Frontal cortex (tissue), 4 donors: ENCODE measurements around the gene BMPR1A. TPM values are rescaled to one million over a fixed set of nuclear protein-coding genes. Genes with fewer than 3 reads are reported as not detected.

Experiments used
- DNase-seq, 2 donors: peaks; one replicate each; pipeline ENCODE4 v3.0.0; 2012; ENCODE audit warnings: low spot score in 2 of 2
- FAIRE-seq: peaks from 2 replicates; lab custom pipeline; 2012; peaks lifted over from hg19 to GRCh38; lab: Jason Lieb, UNC
- total RNA-seq: library from RNA; depleted of rRNA; stranded (reverse); fragments of >200 nt; gene quantifications from one replicate; pipeline ENCODE4 v1.2.3, GENCODE V29; 2014
- donor health status: control.
- donor health status: control.
- donor health status: control.

The BMPR1A gene
- total RNA-seq, 1 donor from 2014 or later, result 46.5 TPM

GRCh38 chr10:86795353-86795752 lies 38.9 kb downstream of the BMPR1A start:
- FAIRE-seq (no peak), DNase-seq (no peak)

- no peak for DNase-seq
- FAIRE-seq, result no peak
Observed at GRCh38 chr10:86798025-86798424, 41.6 kb downstream of the BMPR1A start.

- FAIRE-seq (no peak), DNase-seq (no peak)
Observed at GRCh38 chr10:86798611-86799010, 42.2 kb downstream of the BMPR1A start.

GRCh38 chr10:86799188-86799845 lies 42.9 kb downstream of the BMPR1A start:
- DNase-seq (no peak), FAIRE-seq (no peak)

GRCh38 chr10:86801995-86802394 lies 45.6 kb downstream of the BMPR1A start:
- no peak for DNase-seq

GRCh38 chr10:86802473-86803108 lies 46.2 kb downstream of the BMPR1A start:
- FAIRE-seq (no peak), DNase-seq (no peak)

More at GRCh38 chr10:86801995-86802394, 45.6 kb downstream of the BMPR1A start:
- FAIRE-seq, result no peak

- FAIRE-seq, result no peak
- DNase-seq, result no peak
Observed at GRCh38 chr10:86803156-86803555, 46.7 kb downstream of the BMPR1A start.

- FAIRE-seq, result no peak
- no peak for DNase-seq
Observed at GRCh38 chr10:86804805-86805204, 48.4 kb downstream of the BMPR1A start.

GRCh38 chr10:86813101-86813500 lies 56.7 kb downstream of the BMPR1A start:
- FAIRE-seq (no peak), DNase-seq (no peak)

- FAIRE-seq, result no peak
- no peak for DNase-seq
Observed at GRCh38 chr10:86813982-86814381, 57.6 kb downstream of the BMPR1A start.

- FAIRE-seq, result no peak
Observed at GRCh38 chr10:86815035-86815617, 58.7 kb downstream of the BMPR1A start.

GRCh38 chr10:86815640-86816039 lies 59.2 kb downstream of the BMPR1A start:
- DNase-seq (no peak), FAIRE-seq (no peak)

More at GRCh38 chr10:86815035-86815617, 58.7 kb downstream of the BMPR1A start:
- DNase-seq, result no peak

- no peak for FAIRE-seq
- DNase-seq, result no peak
Observed at GRCh38 chr10:86817246-86817645, 60.8 kb downstream of the BMPR1A start.

- no peak for FAIRE-seq
- no peak for DNase-seq
Observed at GRCh38 chr10:86819567-86819966, 63.1 kb downstream of the BMPR1A start.

GRCh38 chr10:86820509-86820908 lies 64.1 kb downstream of the BMPR1A start:
- FAIRE-seq (no peak), DNase-seq (no peak)

GRCh38 chr10:86821388-86821999 lies 65.1 kb downstream of the BMPR1A start:
- FAIRE-seq (no peak), DNase-seq (no peak)

GRCh38 chr10:86823565-86823964 lies 67.1 kb downstream of the BMPR1A start:
- no peak for FAIRE-seq
- DNase-seq, result no peak

- FAIRE-seq (no peak), DNase-seq (no peak)
Observed at GRCh38 chr10:86824151-86824550, 67.7 kb downstream of the BMPR1A start.

- no peak for DNase-seq
- FAIRE-seq, result no peak
Observed at GRCh38 chr10:86825366-86825765, 68.9 kb downstream of the BMPR1A start.

GRCh38 chr10:86827639-86828038 lies 71.2 kb downstream of the BMPR1A start:
- FAIRE-seq (no peak), DNase-seq (no peak)

GRCh38 chr10:86828145-86828544 lies 71.7 kb downstream of the BMPR1A start:
- FAIRE-seq (no peak), DNase-seq (no peak)
